VCaP (cell line): ENCODE data around the gene SUMF1.

Source experiments
- H3K27ac ChIP-seq: fragments of 450-650 bp; 2 replicates; pipeline ENCODE4 v1.5.1; 2017
- TF ChIP-seq, protein P1 (sequence below): fragments of 450-650 bp; conservative IDR thresholded peaks from 2 replicates; pipeline ENCODE4 v1.5.1; 2017; ENCODE audit warnings: mild to moderate bottlenecking, moderate library complexity

SUMF1 gene

DNA sequence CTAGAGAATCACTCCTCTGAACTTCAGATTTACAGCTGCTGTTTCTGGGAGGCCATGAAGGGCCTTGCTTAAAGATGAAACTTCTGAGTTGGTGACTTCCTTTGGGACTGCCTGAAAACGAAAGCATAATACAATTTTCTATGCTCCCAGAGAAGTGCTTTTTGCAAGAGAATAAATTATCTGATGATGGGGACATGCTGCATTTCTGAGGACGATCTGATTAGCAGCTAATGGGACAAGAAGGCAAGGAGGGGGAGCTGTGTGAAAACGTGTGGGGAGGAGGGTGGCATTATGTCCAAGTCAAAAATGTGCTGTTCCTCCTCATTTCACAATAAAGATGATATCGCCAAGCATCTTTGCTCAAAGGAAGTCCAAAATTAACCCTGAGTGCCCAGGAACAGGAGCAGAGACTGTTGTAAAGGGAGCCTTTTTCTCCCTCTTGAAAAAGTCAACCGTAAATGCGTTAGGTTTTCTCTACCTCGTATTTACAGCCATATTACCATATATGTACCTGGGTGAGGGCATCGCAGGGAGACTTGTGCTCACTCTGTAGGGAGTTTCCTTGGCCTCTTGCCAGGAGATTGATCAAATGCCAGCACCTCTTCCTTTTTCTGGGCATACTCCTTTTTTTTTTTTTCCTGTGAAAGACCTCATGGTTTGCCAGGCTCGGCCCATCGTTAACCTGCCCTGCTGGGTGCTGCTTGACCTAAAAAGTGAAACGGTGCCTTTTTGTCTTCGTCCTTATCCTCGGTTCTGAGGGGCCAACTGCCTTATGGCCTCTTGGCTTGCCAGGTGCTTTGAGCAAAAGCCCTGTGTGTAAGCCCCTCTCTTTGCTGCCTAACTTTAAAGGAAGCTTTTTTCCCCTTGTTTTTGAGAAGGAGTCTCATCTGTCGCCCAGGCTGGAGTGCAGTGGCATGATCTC, 37.5 kb upstream of the SUMF1 start:
- TF ChIP-seq, protein P1, sequence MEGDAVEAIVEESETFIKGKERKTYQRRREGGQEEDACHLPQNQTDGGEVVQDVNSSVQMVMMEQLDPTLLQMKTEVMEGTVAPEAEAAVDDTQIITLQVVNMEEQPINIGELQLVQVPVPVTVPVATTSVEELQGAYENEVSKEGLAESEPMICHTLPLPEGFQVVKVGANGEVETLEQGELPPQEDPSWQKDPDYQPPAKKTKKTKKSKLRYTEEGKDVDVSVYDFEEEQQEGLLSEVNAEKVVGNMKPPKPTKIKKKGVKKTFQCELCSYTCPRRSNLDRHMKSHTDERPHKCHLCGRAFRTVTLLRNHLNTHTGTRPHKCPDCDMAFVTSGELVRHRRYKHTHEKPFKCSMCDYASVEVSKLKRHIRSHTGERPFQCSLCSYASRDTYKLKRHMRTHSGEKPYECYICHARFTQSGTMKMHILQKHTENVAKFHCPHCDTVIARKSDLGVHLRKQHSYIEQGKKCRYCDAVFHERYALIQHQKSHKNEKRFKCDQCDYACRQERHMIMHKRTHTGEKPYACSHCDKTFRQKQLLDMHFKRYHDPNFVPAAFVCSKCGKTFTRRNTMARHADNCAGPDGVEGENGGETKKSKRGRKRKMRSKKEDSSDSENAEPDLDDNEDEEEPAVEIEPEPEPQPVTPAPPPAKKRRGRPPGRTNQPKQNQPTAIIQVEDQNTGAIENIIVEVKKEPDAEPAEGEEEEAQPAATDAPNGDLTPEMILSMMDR: no peak
- H3K27ac ChIP-seq: peak overlapping the region; percentile 85

DNA sequence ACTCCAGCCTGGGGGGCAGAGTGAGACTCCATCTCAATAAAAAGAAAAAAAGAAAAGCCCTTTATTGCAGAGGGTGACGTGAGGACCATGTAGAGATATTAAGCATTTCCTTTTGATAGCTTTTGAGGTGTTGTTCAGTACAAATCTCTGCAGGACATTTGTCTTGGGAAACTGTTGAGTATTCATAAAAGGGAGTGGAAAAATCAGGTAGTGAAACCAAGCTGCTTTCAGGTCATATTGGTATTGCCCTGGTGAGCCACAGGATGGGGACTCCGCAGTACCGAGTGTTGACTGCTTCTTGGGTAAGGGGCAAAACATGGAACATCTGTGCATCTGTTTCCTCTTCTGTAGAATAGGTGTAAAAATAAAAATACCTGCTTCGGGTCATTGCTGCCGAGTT, 36.0 kb upstream of the SUMF1 start:
- TF ChIP-seq, protein P1: no peak
- peak overlapping the region; percentile 85 for H3K27ac ChIP-seq

DNA sequence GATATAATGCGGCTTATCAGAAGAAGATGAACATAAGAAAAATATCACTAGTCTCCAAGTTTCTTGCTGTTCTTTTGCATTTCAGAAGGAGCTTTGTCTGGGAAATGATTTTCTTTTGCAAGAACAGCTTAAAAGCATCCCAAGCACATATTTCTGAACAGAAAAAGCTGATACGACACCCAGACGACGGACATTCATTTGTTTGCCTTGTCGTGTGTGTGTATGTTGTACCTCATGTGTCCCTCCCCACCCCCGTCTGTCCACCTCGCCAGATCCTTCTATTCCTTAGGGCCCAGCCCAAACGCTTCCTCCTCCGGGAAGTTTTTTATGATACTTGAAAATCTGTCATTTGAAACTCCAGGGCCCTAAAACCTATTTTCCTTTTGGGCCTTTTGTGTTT, 34.9 kb upstream of the SUMF1 start:
- TF ChIP-seq, protein P1: no peak
- H3K27ac ChIP-seq: peak overlapping the region; percentile 85; the same call in 1 of the 2 replicates

DNA sequence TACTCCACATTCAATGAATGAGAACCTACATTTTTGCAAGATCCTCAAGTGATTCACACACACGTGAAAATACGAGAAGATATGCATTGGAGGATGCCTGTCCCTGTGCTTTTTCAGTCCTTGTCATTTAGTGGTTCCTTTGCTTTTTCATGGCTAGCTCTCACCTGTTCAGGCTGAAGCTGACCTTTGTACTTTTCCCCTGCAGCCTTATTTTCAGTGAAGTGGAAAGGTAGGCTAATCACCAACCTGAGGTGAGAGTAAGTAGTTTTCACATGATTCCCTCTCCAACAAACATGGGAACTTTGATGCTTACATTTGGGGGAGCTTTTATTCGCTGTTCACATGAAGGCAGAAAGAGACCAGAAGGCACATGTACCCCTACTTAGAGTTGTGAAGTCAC, 34.4 kb upstream of the SUMF1 start:
- peak overlapping the region; percentile 85; the same call in 1 of the 2 replicates for H3K27ac ChIP-seq
- TF ChIP-seq, protein P1: no peak

DNA sequence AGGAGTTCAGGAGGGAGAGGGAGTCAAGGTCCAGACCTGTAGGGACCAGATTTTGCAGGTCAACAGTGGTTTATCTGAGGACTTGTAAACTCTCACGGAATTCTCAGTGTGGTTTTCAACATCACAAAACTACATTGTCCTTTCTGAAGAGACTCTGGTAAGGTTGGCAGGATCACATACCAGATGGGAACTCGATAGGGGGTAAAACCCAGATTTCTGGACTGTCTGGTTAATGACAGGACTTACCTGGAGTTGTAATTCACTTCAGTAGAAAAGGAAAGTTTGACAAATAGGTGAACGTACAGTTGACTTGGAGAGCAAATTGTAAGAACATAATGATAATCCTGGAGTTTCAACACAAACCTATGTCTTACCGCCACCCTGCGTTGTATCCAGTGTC, 31.4 kb upstream of the SUMF1 start:
- no peak overlapping the region for H3K27ac ChIP-seq
- TF ChIP-seq, protein P1: no peak

DNA sequence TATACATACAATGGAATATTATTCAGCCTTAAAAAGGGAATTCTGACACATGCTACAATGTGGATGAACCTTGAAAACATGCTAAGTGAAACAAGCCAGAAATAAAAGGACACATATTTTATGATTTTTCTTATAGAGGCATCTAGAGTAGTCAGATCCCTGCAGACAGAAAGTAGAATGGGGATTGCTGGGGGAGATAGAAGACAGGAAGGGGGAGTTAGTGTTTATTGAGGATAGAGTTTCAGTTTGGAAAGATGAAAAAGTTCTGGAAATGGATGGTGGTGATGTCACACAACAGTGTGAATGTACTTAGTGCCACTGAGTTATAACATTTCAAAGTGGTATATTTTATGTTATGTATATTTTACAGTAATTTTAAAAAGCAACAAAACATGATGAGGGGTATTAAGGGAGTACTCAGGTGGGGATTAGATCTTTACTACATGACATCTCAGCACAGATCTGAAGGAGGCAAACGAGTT, 30.8 kb upstream of the SUMF1 start:
- H3K27ac ChIP-seq: no peak overlapping the region
- TF ChIP-seq, protein P1: no peak

DNA sequence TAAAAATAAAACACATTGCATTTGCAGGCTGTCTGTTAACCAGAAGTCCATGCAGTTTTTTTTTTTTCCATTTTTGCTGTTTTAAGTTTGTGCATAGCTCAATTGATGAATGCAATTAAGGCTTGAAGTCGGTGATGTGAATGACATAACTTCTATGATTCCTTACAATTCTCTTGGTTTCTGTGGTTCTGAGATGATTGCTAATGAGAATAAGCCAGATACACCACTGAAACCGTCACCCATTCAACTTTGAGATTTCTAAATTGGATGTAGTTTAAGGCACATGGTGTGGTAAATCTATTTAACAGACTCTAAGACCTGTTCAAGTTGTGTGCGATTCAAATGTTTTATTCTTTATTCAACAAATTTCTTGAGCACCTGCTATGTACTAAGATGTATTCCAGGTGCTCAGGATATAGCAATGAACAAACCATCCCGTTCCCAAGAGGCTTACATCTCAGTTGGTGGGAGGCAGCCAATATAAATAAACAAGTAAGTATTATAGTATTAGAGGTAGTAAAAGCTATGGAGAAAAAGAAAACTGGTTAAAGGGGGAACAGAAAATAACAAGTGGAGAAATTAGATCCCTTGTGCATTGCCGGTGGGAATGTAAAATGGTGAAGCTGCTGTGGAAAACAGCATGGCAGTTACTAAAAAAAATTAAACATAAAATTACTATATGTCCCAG, 30.1 kb upstream of the SUMF1 start:
- TF ChIP-seq, protein P1: no peak
- H3K27ac ChIP-seq: no peak overlapping the region
